ENCODE data around the gene SCLY. TPM values are rescaled to one million over a fixed set of nuclear protein-coding genes. Genes with fewer than 3 reads are reported as not detected.

The SCLY gene
- total RNA-seq, 1 experiment from 2014 or later, result 69.9 TPM

- no TSS peak for BruUV-seq (replicated peaks)
- Histone ChIP-seq H3K9me3 (ENCODE audit: low read depth, low read length, poor library complexity, severe bottlenecking) (no peaks in the 10 kb centered on the region), H3K36me3 (ENCODE audit: insufficient read depth, low read length, poor library complexity, severe bottlenecking) (peaks cover 79% of the 10 kb centered on the region), H3K27ac (ENCODE audit: low read depth, low read length, poor library complexity, severe bottlenecking) (no peak overlapping the region), H3K4me3 (ENCODE audit: low read depth, low read length, poor library complexity, severe bottlenecking) (no peak overlapping the region), H3K27me3 (replicated peaks; ENCODE audit: insufficient read depth, low read depth, low read length, poor library complexity) (no peaks in the 10 kb centered on the region), H3K4me1 (ENCODE audit: insufficient read depth, low read length, poor library complexity, severe bottlenecking) (no peaks in the 10 kb centered on the region)
- intact Hi-C loops (cut with micrococcal nuclease; ENCODE audit: unreplicated experiment), result loop anchor here (10.0 kb wide), 1 partner anchor 214 kb away; the partner anchor contains the start of gene RAMP1
- ChIA-PET CTCF (no interaction called here), POLR2A (ENCODE audit: low non-redundant PET) (no interaction called here)
- DNase-seq (ENCODE audit: low spot score), result no peak
- TF ChIP-seq, protein P1, sequence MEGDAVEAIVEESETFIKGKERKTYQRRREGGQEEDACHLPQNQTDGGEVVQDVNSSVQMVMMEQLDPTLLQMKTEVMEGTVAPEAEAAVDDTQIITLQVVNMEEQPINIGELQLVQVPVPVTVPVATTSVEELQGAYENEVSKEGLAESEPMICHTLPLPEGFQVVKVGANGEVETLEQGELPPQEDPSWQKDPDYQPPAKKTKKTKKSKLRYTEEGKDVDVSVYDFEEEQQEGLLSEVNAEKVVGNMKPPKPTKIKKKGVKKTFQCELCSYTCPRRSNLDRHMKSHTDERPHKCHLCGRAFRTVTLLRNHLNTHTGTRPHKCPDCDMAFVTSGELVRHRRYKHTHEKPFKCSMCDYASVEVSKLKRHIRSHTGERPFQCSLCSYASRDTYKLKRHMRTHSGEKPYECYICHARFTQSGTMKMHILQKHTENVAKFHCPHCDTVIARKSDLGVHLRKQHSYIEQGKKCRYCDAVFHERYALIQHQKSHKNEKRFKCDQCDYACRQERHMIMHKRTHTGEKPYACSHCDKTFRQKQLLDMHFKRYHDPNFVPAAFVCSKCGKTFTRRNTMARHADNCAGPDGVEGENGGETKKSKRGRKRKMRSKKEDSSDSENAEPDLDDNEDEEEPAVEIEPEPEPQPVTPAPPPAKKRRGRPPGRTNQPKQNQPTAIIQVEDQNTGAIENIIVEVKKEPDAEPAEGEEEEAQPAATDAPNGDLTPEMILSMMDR (conservative IDR thresholded peaks at IDR 0.05; ENCODE audit: low read depth, low read length), result no peak
- no peak for TF ChIP-seq EZH2 (IDR thresholded peaks at IDR 0.05; ENCODE audit: borderline replicate concordance, low read depth, low read length, poor library complexity, severe bottlenecking)
Observed at GRCh38 chr2:238069021-238069709, 8.4 kb downstream of the SCLY start.

GRCh38 chr2:238069877-238070276, 9.1 kb downstream of the SCLY start:
- no peak overlapping the region for H3K27ac ChIP-seq (ENCODE audit: low read depth, low read length, poor library complexity, severe bottlenecking)
- BruUV-seq (replicated peaks), result no TSS peak
- no peak for DNase-seq (ENCODE audit: low spot score)
- H3K9me3 ChIP-seq (ENCODE audit: low read depth, low read length, poor library complexity, severe bottlenecking), result no peaks in the 10 kb centered on the region
- POLR2A ChIA-PET (ENCODE audit: low non-redundant PET), result no interaction called here
- no peaks in the 10 kb centered on the region for H3K27me3 ChIP-seq (replicated peaks; ENCODE audit: insufficient read depth, low read depth, low read length, poor library complexity)
- intact Hi-C loops (cut with micrococcal nuclease; ENCODE audit: unreplicated experiment), result loop anchor here (10.0 kb wide), 1 partner anchor 215 kb away; the partner anchor contains the start of gene RAMP1
- no peaks in the 10 kb centered on the region for H3K4me1 ChIP-seq (ENCODE audit: insufficient read depth, low read length, poor library complexity, severe bottlenecking)
- H3K36me3 ChIP-seq (ENCODE audit: insufficient read depth, low read length, poor library complexity, severe bottlenecking), result peaks cover 79% of the 10 kb centered on the region
- H3K4me3 ChIP-seq (ENCODE audit: low read depth, low read length, poor library complexity, severe bottlenecking), result no peak overlapping the region
- CTCF ChIA-PET, result no interaction called here
- TF ChIP-seq EZH2 (IDR thresholded peaks at IDR 0.05; ENCODE audit: borderline replicate concordance, low read depth, low read length, poor library complexity, severe bottlenecking), result no peak
- TF ChIP-seq, protein P1 (conservative IDR thresholded peaks at IDR 0.05; ENCODE audit: low read depth, low read length), result no peak

GRCh38 chr2:238075397-238075796, 14.6 kb downstream of the SCLY start:
- POLR2A ChIA-PET (ENCODE audit: low non-redundant PET), result no interaction called here
- CTCF ChIA-PET, result no interaction called here
- no peak overlapping the region for H3K4me3 ChIP-seq (ENCODE audit: low read depth, low read length, poor library complexity, severe bottlenecking)
- no peak for DNase-seq (ENCODE audit: low spot score)
- BruUV-seq (replicated peaks), result no TSS peak
- TF ChIP-seq, protein P1 (conservative IDR thresholded peaks at IDR 0.05; ENCODE audit: low read depth, low read length), result no peak
- peaks cover 59% of the 10 kb centered on the region for H3K36me3 ChIP-seq (ENCODE audit: insufficient read depth, low read length, poor library complexity, severe bottlenecking)
- H3K4me1 ChIP-seq (ENCODE audit: insufficient read depth, low read length, poor library complexity, severe bottlenecking), result peaks cover 13% of the 10 kb centered on the region
- H3K27ac ChIP-seq (ENCODE audit: low read depth, low read length, poor library complexity, severe bottlenecking), result peak overlapping the region; percentile 7
- no peaks in the 10 kb centered on the region for H3K27me3 ChIP-seq (replicated peaks; ENCODE audit: insufficient read depth, low read depth, low read length, poor library complexity)
- intact Hi-C loops (cut with micrococcal nuclease; ENCODE audit: unreplicated experiment), result no loop called here
- no peaks in the 10 kb centered on the region for H3K9me3 ChIP-seq (ENCODE audit: low read depth, low read length, poor library complexity, severe bottlenecking)
